Fibroblast of peridontal ligament (primary cell): ENCODE results near the gene WT1.
"Not testable (repeated sequence)": the region's sequence is repeated elsewhere in the genome, so short reads cannot be mapped to it uniquely, and the experiment has no call there.

Experiments
- DNase-seq: peaks from one replicate; pipeline ENCODE4 v3.0.0-alpha.2; 2010; ENCODE audit errors: extremely low read depth

The WT1 gene

DNA sequence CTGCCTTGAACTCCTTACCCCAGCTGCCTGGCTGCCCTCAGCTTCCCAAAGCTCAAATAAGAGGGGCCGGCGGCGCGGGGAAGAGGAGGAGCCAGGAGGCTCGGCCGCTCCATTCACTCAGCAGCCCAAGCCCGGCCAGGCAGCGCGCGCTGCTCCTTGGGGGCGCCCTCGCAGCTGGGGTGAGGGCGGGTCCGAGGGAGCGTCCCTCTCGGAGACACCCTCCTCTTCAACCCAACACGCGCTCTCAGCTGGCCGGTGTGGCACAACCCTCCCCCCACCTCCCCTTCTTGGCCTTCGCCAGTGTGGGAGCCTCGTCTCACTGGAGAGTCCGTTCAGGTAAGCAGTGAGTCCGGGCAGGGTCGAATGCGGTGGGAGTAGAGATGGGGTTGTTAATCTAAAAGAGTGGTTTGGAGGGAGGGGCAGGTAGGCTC lies at the start of gene WT1:
Gene WT1, minus strand, starts transcription at position 29 of the 431 bp plus-strand sequence.
- no peak for DNase-seq

DNA sequence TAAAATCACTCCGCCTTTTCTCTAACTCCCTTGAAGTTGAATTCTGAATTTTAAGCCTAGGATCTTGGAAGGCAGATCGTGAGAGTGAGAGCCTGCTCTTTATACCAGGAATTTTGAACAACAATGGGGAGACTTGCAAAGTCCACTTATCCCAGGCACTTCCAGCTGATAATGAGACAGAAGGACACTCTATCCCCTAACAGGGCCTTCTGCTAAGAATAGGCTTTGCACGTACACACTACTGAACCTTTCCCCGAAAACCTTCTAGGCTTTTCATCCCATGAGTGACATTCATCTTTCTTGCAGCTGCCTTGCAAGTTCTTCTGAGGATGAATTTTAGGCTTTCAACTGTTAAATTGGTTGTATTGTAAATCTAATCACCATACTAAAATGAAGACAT lies 44.0 kb upstream of the WT1 start:
- DNase-seq = no peak

DNA sequence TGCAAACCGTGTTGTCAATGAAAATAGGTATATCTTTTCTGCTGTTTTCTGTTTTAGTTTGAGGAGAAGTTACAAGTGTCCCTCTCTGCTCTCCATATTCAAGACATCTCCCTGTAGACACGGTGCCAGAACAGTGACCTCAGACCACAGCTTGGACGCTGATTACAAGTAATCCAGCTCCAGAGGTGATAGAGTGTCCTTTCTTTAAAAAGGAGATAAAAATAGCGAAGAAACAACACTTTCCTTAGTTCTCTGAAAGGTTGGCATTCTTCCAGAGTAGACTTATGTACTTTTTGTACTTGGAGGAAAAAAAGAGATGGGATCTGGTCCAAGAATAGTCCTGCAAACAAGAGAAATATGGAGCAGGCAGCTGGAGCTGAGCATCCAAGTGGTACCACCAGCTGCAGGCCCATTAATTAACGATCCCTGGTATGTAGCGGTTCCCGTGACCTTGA lies 43.0 kb upstream of the WT1 start:
- no peak for DNase-seq

DNA sequence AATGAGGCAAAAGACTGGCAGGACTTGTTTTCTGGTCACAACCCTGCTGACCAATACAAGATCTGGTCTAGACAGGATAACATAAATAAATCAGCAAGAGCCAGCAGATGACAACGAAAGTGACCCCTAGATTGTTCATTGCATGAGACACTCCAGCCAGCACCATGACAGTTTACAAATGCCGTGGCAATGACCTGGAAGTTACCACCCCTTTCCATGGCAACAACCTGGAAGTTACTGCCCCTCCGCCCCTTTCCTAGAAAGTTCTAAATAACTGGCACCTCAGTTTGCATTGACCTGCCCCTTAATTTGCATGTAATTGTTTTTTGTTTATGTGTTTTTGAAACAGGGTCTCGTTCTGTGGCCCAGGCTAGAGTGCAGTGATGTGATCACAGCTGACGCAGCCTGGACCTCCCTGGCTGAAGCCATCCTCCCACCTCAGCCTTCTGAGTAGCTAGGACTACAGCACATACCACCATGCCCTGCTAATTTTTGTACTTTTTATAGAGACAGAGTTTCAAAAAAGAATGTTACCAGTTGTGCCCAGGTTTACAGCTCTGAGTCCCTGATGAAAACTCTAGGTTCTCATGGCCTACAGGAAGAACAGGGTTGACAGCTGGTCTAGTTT lies 38.1 kb upstream of the WT1 start:
- DNase-seq = no peak

DNA sequence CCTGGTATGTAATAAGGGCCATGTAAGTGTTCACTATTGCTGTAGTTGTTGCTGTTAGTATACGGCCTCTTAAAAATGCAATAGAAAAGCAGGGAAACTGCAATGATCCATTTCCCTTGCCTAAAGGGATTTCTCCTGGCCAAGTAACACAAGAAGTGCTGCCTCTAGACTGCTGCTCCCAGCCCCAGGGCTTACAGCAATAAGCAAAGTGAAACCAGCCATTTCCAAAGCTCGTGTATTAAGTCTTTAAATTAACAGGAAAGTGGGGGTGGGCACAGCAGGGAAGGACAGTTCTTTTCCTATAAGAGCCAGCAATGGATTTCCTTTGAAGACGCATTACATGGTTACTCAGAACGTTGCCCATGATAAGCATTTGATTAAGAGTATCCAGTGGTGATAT lies 36.9 kb upstream of the WT1 start:
- DNase-seq = no peak

DNA sequence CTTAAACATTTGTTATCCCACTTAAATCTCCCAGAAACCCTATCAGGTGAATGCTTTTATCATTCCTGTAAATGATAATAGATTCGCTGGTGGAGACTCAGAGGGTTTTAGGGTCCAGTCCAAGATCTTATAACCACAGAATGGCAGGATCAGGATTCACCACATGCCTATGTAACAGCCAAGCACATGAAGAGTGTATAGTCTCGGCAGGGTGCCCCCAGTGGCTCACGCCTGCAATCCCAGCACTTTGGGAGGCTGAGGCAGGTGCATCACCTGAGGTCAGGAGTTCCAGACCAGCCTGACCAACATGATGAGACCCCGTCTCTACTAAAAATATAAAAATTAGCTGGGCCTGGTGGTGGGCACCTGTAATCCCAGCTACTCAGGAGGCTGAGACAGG lies 36.2 kb upstream of the WT1 start:
- not testable (repeated sequence) for DNase-seq

DNA sequence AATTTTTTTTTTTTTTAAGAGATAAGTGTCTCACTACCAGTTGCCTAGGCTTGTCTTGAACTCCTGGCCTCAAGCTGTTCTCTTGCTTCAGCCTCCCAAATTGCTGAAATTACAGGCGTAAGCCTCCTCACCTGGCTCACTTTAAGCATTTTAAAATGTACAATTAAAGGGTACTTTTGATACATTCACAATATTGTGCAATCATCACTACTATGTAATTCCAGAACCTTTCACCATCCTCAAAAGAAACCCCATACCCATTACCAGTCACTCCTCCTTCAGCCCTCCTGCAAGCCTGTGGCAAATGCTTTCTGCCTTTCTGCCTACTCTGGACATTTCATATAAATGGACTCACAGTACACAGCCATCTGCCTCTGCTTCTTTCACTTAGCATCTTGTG lies 34.5 kb upstream of the WT1 start:
- no peak for DNase-seq

DNA sequence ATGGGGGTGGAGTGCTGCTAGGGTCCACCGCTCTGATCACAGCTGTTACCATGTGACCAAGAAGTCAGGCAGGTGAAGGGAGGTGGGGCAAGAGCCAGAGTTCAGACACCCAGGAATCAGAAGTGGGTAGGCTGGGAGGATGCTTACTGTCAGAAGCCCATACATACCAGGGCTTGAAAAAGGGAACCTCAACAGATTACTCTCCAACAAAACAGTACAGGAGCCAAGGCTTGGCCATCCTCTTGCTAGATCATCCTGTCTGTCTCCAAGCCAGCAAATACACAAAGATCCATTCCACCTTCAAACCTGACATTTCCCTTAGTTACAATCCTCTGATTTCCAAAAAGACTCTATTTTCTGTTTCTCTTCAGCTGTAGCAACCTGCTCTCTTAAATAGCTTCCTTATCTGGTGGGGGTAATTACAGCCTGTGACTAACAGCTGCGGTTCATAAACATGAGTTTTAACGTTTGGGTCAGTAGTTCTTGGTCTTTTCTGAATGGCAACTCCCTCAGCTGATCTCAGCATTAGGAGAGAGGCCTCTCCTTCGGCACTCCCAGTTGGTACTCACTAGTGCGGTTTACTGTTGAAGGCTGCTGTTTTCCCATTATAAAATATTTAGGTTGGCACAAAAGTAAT lies 31.1 kb upstream of the WT1 start:
- DNase-seq = no peak

DNA sequence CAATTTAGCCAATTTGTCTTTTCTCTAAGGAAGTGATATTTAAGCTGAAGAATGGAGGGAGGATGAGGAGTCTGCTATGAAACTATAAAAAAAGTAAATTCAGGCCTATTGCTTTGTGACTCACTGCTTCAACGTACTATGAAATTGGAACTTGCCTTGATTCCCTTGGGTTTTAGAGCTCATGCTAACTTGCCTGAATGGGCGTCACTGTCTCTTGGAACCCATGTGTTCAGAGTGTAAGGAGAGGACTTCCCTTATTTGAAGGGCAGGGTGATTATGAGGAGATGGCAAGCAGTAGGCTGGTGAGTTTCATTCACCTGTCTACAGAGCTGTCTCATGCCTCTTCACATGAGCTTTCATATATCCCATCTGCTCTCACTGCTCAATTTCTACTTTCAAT lies 28.7 kb upstream of the WT1 start:
- DNase-seq = no peak

DNA sequence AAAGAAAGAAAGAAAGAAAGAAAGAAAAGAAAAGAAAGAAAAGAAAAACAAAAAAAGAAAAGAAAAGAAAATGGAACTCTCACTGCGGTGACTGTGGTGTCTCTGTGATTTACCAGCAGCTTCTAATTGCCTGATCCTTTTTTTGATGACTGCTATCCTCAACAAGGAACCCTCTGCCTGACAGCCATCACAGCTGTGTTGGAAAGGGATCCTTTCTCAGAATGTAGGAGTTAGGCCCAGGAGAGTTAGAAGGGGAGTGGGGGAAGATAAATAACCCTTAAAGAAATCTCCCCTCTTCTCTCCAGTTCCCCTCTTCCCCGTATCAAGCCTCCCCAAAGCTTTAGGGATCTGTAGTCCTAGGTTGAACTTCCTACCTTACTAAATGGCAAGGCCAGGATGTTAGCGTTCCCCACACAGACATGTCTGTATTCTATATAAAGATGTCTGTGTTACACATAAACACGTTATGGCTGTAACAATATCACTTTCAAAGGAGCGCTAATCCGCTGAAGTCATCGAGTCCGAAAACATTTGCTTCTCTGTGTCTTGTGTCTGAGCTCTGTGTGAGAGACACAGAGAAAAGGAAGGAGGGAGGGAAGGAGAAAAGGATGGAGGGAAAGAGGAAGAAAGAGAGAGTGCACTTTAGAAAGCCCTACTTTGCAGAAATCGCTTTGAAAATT lies 26.8 kb upstream of the WT1 start:
- DNase-seq = no peak

DNA sequence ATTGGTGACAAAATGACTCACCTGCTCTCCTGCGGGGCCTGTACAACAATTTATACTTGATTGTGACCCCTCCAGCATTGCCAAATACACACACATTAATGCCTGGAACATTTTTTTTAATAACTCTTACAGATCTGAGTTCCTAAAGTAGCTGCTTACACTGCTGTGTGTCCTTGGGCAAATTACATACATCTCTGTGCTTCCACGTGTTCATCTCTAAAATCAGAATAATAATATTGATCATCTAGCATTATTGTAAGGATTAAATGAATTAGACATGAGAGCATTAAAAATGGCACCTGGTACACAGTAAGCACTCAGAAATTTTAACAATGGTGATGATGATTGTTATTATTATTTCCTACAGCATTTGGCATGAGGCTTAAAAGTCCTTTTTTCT lies 21.5 kb upstream of the WT1 start:
- DNase-seq = no peak

DNA sequence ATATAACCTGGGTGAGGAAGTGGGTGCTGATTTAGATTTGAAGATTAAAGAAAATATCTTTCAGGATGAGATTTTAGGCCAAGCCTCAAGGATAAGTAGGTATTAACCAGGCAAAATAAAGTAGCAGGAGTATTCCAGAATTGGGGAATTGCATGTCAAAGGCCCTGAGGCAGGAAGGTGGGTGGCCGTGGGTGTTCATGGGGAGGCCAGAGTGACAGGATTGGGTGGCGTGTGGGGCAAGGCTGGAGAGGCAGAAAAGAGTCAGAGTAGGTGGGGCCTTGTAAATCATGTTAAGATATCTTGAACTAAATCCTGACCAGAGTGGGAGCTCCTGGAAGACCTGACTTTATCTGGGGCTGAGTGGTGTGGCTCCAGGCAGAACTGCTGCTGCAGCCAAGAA lies 19.7 kb upstream of the WT1 start:
- no peak for DNase-seq

DNA sequence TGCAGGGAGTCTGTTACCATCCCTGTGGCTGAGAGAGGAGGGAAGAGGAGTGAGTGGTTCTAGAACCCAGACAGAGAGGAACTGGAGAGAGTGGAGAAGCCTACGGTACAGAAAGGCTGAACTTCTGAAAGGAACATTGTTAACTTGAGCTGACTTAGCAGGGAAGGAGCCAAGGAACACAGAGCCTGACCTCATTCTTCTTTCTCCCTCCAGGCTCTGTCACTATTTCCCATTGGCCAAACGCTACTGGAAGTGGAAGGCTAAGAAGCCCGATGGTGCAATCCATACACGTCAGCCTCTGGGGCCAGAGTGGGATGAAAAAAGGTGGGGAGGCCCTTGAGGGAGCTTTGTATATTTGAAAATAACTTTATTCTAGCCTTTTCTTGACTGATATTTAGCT lies 16.5 kb upstream of the WT1 start:
- DNase-seq = no peak

DNA sequence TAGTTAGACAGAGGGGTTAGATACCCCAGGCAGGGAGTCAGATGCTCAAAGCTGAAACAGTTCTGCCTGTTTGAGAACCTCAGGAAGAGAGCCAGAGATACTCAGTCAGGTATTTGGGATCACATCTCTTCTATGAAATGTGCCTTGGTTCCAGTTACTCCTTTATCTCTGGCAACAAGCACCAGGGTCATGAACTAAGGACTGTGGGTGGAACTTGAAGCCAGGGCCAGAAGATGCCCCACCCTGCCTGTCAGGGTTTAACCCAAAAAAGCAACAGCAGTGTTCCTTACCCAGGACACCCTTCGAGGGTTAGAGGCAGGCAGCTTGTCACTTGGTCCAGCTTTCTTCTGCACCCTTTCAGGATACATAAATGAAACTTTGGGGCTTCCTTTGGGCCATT lies 15.0 kb upstream of the WT1 start:
- no peak for DNase-seq

DNA sequence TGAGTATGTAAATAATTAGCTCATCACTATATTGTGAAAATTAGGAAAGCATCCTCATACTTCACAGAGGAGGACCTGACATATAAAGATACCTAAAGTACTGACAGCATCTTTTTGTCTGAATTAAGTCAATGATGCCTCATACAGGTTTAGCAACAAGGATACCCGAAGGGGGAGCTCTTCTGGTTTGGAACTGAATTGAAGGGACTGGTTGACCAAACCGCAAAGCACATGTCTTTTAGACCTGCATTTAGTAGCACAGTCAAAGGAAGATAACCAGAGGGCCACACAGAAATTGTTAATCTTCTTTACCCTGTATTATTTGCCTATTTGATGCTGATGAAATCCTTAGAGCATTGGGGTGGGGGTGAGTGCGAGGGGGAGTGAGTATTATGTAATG lies 12.9 kb upstream of the WT1 start:
- no peak for DNase-seq

DNA sequence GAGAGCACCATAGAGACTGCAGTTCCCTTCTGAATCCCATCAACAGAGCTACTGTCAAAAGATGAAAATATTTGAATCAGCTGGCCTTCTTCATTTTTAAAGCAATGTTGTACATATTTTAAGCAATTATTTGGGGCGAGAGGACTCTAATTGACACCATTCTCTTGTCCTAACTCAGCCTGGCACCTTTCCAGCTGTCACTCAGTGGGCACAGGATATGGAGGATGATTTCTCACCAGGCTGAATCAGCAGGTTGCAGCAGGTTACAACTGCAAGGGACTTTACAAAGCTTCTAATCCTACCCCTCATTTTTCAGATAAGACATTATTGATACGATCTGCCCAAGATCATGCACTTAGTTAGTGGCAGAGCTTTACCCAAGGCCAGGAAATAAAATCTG lies 11.9 kb upstream of the WT1 start:
- no peak for DNase-seq

DNA sequence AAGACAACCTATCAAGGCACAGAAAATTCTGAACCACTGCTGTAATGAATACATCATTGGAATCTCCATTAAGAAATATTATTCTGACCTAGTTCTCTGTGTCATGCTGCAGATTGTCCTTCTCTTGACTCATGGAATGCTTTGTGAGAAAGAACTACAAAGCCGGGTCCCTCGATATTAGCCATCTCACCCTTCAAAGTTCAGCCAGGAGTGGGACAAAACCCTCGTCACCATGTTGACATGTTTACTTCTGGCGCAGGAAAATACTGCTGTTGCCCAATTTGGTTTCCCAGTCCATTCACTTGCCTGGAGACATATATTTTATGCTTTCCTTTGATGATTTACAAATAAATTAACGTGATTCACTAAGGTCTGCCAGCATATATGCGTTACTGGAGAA lies 10.9 kb upstream of the WT1 start:
- no peak for DNase-seq

DNA sequence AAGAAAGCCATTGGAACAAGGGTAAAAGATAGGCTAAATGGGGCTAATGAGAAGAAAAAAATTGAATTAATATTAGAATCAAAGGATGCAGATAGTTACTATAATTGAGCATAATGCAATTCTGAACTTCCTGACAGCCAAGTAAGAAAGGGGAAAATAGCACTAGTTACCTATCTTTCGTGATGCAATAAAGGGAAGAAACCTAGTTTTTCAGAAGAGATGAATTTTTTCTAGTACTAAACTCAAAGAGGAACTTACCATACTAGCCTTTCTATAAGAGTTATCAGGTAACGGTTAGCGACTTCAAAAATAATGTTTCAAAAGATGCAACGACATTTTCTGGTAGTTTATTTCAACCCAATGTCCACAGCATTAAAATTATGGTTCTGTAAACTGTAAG lies 8.8 kb upstream of the WT1 start:
- no peak for DNase-seq

DNA sequence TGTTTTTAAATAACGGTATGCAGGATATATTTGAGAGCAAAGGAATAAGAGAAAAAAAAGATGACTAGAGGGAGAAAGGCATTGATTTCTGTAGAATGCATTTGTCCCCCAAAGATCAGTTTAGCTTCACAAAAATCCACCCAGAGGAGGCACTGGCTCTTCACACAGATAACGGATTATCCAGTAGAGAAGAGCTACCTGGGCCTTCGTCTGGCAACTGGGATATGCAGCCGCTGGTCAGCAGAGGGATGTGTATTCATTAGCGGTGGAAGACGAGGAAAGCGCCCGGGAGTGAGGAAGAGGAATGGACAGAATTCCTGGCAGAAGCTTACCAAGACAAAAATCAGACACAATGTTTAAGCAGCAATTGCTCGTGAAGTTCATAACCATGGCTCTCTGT lies 5.6 kb upstream of the WT1 start:
- no peak for DNase-seq

DNA sequence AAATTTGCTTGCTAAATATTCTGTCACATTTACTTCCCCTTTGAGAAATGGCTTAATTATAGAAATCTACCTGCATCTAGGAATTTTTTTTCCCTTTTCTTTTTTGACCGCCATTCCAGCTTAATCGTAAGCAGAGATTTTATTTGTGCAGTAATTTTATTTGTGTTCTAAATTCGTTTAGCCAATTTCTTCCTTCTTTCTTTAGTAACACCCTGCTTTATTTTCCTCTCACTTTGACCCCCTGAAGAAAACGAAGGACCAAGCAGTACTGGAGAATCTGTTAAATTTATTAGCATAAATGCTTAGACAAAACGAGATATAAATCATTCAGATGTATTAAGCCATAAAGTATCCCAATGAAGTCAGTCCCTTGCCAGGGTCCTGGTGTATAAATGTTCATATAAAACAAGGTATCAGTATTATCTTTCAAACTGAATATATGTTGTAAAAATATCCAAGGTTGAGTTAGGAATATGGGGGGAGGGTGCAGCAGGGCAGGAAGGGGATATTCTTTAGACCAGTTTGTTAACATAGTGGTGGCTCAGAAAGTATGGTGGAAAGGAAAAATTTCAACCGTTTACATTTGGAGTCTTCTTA lies 5.1 kb upstream of the WT1 start:
- DNase-seq = no peak

DNA sequence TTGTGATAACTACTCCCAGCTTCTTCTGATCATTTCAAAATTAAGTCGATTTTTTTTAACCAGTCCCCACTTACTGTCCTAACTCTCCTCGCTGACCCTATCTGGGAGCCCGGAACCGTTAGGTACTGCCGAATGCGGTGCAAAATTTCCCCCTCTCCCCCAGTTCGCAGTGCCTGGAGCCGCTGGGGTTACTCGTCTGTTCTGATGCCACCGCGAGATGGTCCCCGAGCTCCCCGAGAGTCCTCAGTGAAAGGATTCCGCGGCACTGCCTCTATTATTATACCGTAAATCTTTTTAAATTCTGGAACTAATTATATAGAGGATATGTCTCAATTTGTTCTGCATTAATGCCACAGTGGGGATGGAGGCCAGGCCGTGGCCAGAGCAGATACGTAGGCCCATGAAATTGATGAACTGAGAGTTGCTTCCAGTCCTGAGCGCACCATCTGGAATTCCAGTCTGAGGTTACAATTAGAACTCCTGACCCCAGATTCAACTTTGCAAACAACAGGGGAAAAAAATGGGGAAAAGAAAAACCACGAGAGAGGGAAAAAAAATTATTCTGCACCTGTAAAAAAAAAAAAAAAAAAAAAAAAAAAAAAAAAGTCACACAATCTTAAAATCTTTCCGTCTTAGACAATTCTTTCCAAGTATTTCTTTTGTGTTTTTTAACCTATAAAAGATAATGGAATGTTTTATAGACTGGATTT lies 4.3 kb upstream of the WT1 start:
- DNase-seq = no peak

DNA sequence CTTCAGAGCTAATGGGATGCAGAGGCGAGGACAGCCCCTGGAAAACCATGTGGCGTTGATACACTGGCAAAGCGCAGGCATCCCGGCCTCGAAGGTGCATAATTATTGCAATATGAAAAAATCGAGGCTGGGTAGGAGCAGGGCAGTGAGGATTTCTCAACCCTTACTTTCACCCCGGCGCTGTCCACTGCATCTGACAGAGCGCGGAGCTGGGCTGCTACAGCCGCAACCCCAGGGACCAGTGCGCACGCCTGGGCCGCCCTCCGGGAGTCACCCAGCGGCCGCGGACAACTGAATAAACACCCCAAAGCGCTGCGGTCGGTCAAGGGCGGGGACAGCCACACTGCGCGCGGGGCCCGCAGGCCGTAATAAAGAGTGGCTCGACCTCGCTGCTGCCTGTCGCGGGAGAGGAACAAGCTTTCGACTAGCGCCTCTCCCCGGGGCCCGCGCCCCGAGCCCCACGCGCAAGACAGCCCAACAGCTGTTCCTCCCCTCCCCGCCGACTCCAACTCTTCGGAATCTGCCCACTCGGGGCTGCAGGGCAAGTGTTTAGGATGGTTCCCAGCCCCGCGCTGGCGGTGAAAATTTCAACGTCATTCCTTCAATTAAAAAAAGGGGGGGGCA lies 3.6 kb upstream of the WT1 start:
- DNase-seq = no peak
